H1 (cell line): ENCODE measurements around the gene PTPRO.

Source experiments
- BCL11A ChIP-seq, 2 experiments: IDR thresholded peaks; one replicate each; pipeline ENCODE4 v1.6.1; 2011; ENCODE audit warnings: low read depth in 2 of 2, low read length in 2 of 2, mild to moderate bottlenecking in 2 of 2
- CEBPB ChIP-seq: IDR thresholded peaks from 2 replicates; pipeline ENCODE4 v1.6.1; 2012; ENCODE audit warnings: low read depth, low read length
- CHD1 ChIP-seq: IDR thresholded peaks from 2 replicates; pipeline ENCODE4 v1.6.1; 2012; ENCODE audit warnings: low read depth, low read length, improper control_type of control experiment
- JUND ChIP-seq: IDR thresholded peaks from 2 replicates; pipeline ENCODE4 v1.6.1; 2011; ENCODE audit warnings: mild to moderate bottlenecking, improper control_type of control experiment, low read length
- POLR2A ChIP-seq, 2 experiments: IDR thresholded peaks; 1 replicate in 1 of 2; 2 replicates in 1 of 2; pipeline ENCODE4 v1.6.1; 2011; ENCODE audit warnings: low read depth in 2 of 2, low read length in 2 of 2, mild to moderate bottlenecking in 2 of 2; ENCODE audit errors: control extremely low read depth in 1 of 2
- POLR2AphosphoS5 ChIP-seq: IDR thresholded peaks from 2 replicates; pipeline ENCODE4 v1.6.1; 2011; ENCODE audit warnings: low read depth, low read length
- RAD21 ChIP-seq, 2 experiments: IDR thresholded peaks in 1 of 2; conservative IDR thresholded peaks in 1 of 2; 2 replicates each; pipeline ENCODE4 v1.6.1; 2011; ENCODE audit warnings: low read depth in 2 of 2, low read length in 2 of 2, improper control_type of control experiment in 1 of 2, inconsistent platforms in 1 of 2, mild to moderate bottlenecking in 1 of 2, moderate library complexity in 1 of 2
- RBBP5 ChIP-seq: IDR thresholded peaks from 2 replicates; pipeline ENCODE4 v1.7.1; 2012; ENCODE audit warnings: low read depth, mild to moderate bottlenecking, inconsistent platforms, low read length, moderate library complexity, borderline replicate concordance
- SIN3A ChIP-seq, 2 experiments: IDR thresholded peaks in 1 of 2; conservative IDR thresholded peaks in 1 of 2; 2 replicates each; pipeline ENCODE4 v1.6.1; 2011 to 2012; ENCODE audit warnings: low read length in 2 of 2, improper control_type of control experiment in 1 of 2, low read depth in 1 of 2, mild to moderate bottlenecking in 1 of 2
- TEAD4 ChIP-seq: IDR thresholded peaks from 2 replicates; pipeline ENCODE4 v1.6.1; 2012; ENCODE audit warnings: low read depth, low read length, inconsistent platforms, mixed read lengths
- ZNF274 ChIP-seq: IDR thresholded peaks from 2 replicates; pipeline ENCODE4 v1.7.0; 2012; ENCODE audit warnings: low read length, borderline replicate concordance; ENCODE audit errors: extremely low read depth
- TF ChIP-seq, protein P1 (sequence below), 3 experiments: IDR thresholded peaks; 1 replicate in 2 of 3; 2 replicates in 1 of 3; pipeline versions ENCODE4 v1.5.1 to v1.6.1; 2011; ENCODE audit warnings: low read length in 3 of 3, mild to moderate bottlenecking in 3 of 3, inconsistent platforms in 2 of 3, low read depth in 1 of 3, moderate library complexity in 1 of 3; ENCODE audit not compliant: insufficient read depth in 1 of 3; ENCODE audit errors: control extremely low read depth in 1 of 3
- TF ChIP-seq, protein P2 (sequence below): IDR thresholded peaks from 2 replicates; pipeline ENCODE4 v1.6.1; 2011; ENCODE audit warnings: low read depth, mild to moderate bottlenecking, low read length; ENCODE audit not compliant: insufficient read depth
- TF ChIP-seq, protein P3 (sequence below): IDR thresholded peaks from 2 replicates; pipeline ENCODE4 v1.6.1; 2012; ENCODE audit warnings: inconsistent platforms

DNA sequence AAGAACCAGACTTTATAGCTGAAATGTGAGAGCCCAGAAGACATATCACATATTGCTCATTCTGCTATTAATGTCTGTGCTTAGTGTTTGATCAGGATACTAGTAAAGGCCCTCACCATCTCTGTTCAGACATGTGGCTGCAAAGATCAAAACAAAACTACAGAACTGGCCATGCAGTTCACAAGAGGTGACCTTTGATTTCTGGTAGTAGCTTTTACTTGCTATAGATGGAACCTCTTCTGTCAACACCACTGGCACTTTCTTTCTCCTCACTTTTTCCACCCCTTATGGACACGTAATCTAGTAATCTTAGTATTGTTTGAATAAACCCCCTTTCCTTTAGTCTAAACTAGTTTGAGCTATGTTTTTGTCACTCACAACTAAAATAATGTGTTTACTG is 252.0 kb downstream of the PTPRO start:
- TF ChIP-seq BCL11A (IDR thresholded peaks at IDR 0.05; ENCODE audit: low read depth in 2 of 2, low read length in 2 of 2) (no peak), TEAD4 (no peak), CHD1 (no peak), CEBPB (no peak), SIN3A (conservative IDR thresholded peaks at IDR 0.05 in 1 of 2, IDR thresholded peaks at IDR 0.05 in 1 of 2; ENCODE audit: low read depth in 1 of 2, low read length in 2 of 2) (no peak), POLR2A (IDR thresholded peaks at IDR 0.05; ENCODE audit: control extremely low read depth in 1 of 2, low read depth in 2 of 2, low read length in 2 of 2) (no peak), ZNF274 (no peak), POLR2AphosphoS5 (no peak), JUND (no peak), RBBP5 (no peak), RAD21 (IDR thresholded peaks at IDR 0.05 in 1 of 2, conservative IDR thresholded peaks at IDR 0.05 in 1 of 2; ENCODE audit: low read depth in 2 of 2, low read length in 2 of 2) (no peak)
- TF ChIP-seq, protein P1, sequence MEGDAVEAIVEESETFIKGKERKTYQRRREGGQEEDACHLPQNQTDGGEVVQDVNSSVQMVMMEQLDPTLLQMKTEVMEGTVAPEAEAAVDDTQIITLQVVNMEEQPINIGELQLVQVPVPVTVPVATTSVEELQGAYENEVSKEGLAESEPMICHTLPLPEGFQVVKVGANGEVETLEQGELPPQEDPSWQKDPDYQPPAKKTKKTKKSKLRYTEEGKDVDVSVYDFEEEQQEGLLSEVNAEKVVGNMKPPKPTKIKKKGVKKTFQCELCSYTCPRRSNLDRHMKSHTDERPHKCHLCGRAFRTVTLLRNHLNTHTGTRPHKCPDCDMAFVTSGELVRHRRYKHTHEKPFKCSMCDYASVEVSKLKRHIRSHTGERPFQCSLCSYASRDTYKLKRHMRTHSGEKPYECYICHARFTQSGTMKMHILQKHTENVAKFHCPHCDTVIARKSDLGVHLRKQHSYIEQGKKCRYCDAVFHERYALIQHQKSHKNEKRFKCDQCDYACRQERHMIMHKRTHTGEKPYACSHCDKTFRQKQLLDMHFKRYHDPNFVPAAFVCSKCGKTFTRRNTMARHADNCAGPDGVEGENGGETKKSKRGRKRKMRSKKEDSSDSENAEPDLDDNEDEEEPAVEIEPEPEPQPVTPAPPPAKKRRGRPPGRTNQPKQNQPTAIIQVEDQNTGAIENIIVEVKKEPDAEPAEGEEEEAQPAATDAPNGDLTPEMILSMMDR (IDR thresholded peaks at IDR 0.05; ENCODE audit: control extremely low read depth in 1 of 3, insufficient read depth in 1 of 3, low read depth in 1 of 3, low read length in 3 of 3) = no peak
- TF ChIP-seq, protein P2, sequence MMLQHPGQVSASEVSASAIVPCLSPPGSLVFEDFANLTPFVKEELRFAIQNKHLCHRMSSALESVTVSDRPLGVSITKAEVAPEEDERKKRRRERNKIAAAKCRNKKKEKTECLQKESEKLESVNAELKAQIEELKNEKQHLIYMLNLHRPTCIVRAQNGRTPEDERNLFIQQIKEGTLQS = no peak
- TF ChIP-seq, protein P3, sequence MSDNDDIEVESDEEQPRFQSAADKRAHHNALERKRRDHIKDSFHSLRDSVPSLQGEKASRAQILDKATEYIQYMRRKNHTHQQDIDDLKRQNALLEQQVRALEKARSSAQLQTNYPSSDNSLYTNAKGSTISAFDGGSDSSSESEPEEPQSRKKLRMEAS = no peak
